ENCODE measurements around the gene GRIK5.

DNA sequence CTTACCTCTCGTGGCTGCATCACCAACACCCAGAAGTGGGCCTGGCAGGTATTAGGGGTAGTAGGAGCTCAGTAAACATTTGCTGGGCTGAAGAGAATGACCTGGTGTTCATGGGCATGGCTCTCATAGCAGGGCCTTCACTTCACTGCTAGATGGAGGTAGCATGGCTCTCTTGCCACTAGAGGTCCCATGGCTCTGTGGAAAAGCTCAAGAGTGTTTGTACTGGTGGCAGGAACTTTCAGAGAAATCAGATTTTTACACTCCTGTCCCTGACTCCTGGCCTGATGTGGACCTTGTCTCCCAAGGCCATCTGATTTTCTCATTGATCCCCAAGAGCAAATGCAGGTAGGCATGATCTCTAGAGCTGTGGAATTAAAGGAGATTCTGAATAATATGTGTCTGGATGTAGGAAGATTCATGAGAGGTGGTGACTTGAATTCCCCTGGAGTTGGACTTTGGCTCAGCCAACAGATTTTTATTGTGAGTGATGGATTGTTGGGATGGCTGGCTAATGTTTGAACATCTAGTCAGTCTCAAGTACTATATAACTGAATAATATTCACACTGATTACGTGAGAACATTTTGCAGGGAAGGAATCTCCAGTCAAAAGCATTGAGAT is 11.7 kb upstream of the GRIK5 start:
- TF ChIP-seq POLR2A (IDR thresholded peaks at IDR 0.05; ENCODE audit: low read depth, low read length) (no peak), POLR2AphosphoS5 (IDR thresholded peaks at IDR 0.05; ENCODE audit: low read depth, low read length) (no peak)

All from GM12891 (cell line).